CD4-positive, alpha-beta T cell treated with Interleukin-6 for 4 hours (primary cell): Measurements from ENCODE around the gene AUTS2.
"Not testable (repeated sequence)": the region's sequence is repeated elsewhere in the genome, so short reads cannot be mapped to it uniquely, and the experiment has no call there.

Experiments used
- DNase-seq: peaks from one replicate; pipeline ENCODE4 v3.0.0-alpha.2; 2020; ENCODE audit warnings: mixed read lengths

AUTS2 gene

GRCh38 chr7:70632400-70632799 is 1034.1 kb downstream of the AUTS2 start:
- no peak for DNase-seq

GRCh38 chr7:70634071-70634470 is 1035.8 kb downstream of the AUTS2 start:
- no peak for DNase-seq

DNA sequence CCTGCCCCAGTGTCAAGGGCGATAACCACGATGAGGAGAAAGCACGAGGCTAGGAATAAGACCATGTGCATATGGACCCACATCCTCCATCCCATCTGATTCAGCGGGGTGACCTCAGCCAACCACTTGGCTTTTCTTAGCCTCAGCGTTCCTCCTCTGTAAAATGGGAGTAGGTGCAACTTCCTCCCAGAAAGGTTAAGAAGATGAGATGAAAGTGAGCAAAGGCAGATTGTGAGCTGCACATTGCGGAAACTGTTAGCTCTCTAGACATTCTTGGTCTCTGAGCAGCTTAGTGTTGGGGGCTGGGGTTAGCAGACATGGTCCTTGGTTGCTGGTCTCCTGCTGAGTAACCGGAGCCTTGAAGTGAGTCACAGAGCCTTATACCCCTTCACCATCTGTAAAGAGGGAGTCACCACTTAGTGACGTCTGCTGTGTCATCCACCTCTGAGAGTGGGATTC is 1036.4 kb downstream of the AUTS2 start:
- no peak for DNase-seq

DNA sequence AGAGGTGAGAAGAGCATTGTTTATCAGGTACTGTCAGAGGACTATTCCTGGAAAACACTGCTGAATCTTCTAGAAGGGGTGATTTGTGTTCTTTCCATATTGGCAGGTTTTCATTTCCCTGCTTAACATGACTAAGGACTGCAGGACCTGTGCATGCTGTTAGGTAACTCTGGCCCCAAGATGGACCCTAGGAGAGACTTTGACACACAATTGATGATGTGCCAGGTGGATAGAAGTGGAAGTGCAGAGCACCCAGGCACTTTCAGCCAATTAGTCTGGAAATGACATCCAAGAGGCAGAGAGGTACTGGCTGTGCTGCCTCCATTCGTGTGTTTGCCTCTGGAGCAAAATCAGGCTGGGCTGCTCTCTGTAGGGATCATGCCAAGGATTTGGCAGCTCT is 1037.4 kb downstream of the AUTS2 start:
- no peak for DNase-seq

- no peak for DNase-seq
These were observed 1037.9 kb downstream of the AUTS2 start for GRCh38 chr7:70636169-70636568.

- no peak for DNase-seq
These were observed 1039.5 kb downstream of the AUTS2 start for GRCh38 chr7:70637726-70638125.

DNA sequence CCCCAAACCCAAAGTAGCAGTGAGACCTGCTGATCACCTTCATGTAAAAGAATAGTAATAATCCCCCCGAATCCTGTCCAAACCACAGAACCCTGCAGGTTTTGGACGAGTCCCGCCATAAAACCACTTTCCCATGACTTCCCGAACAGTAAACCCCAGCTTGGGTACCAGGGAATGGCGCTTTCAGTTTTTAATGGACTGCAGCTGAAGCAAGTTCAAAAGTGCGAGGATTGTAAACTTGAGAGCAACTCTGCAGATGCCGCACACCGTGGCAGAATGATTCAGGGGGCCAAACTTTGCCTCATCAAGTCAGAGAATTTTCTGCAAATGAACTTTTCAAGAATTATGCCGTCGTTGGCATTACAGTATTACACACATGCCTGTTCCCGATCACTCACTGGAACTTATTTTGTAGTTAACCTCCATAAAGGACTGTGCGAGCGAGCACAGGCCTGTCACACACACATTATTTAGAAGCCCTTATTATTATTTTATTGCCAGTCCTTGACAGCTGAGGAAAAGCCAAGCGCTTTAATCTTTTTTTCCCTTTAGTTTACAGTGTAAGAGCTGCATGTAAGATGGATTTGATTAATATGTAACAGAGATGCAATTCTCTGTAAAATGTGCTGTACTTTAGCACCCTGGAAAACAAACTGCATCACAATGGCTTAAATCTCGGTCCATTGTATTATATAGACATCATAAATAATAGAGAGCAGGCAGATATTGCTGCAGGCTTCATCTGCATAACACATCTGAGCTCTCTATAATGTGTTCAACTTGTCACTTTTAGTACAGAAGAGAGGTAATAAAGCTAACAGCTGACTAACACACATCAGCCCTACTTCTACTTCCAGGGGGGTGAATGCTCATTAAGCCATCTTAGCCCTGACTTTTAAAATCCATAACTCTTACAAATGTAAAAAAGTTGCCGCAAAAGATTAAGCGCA is 1040.2 kb downstream of the AUTS2 start:
- no peak for DNase-seq

DNA sequence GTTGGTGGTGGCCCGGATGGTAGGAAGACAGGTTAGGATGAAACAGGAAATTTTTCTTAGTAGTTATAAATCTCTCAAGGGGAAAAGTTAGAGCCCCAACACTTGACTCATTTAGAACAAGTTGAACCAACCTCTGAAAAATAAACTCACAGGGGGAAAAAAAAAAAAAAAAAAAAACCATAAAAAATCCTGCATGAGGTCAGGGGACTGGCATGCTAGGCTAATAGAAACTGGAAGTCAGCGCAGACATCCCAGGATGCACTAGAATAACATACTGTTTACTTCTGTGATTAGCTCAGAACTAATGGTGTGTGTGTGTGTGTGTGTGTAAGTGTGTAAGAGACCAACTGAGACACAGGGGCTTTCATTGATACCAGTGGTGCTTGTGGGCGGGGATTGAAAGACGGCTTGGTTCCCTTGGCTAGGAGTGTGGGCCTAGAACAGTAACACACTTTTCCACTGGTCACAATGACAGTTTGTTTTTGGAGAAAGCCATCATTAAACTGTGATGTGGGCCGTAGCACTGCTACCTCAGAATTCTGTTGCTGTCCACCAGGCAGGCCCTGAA is 1042.1 kb downstream of the AUTS2 start:
- DNase-seq: no peak

GRCh38 chr7:70641882-70642281 is 1043.6 kb downstream of the AUTS2 start:
- no peak for DNase-seq

DNA sequence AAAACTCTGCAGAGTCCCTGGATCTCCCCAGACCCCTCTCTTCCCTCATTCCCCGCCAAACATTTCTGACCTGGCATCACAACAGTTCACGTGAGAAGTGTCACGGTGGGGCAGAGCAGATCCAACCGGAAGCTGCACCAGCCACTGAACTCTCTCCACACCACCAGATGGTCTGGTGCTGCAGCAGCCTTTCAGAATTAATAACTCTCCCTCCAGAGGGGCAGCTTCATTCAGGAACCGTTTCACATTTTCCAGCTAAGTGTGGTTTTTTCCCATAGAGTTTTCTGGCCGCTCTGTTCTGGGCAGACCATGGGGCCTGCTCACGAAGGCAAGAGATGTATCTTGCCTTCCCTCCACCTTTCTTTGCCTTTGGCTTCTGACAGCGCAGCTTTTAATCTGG is 1047.0 kb downstream of the AUTS2 start:
- DNase-seq: no peak

GRCh38 chr7:70645876-70646351 is 1047.6 kb downstream of the AUTS2 start:
- no peak for DNase-seq

- no peak for DNase-seq
These were observed 1048.4 kb downstream of the AUTS2 start for GRCh38 chr7:70646536-70647248.

- peak; percentile 78 for DNase-seq
These were observed 1049.7 kb downstream of the AUTS2 start for GRCh38 chr7:70647801-70648498.

DNA sequence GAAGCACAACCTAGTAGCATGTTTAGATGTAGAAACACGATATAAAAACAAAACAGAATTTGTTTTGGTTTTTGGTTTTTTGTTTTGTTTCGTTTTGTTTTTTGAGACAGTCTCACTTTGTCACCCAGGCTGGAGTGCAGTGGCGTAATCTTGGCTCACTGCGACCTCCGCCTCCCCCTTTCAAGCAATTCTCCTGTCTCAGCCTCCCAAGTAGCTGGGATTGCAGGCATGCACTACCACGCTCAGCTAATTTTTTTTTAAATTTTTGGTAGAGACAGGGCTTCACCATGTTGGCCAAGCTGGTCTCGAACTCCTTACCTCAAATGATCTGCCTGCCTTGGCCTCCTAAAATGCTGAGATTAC is 1050.2 kb downstream of the AUTS2 start:
- not testable (repeated sequence) for DNase-seq

- DNase-seq: no peak
These were observed 1051.0 kb downstream of the AUTS2 start for GRCh38 chr7:70649323-70649722.

- no peak for DNase-seq
These were observed 1055.9 kb downstream of the AUTS2 start for GRCh38 chr7:70654146-70654545.

DNA sequence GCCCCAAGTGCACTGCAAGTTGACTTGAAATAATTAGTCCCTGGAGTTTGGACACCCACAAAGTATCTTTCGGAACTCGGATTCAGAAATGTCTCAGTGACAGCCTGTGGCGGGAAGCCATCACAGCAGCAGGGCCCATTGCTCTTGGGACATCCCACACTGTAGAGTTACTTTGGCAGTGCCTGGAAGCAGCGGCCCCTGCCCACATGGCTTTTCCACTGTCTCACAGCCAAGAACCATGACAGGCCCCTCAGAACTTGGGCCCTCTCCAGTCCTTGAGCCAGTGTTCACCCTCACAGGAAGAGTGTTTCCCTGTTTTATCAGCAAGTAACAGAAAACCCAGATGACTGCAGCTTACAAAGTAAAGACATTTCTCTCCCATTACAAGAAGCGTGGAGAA is 1056.7 kb downstream of the AUTS2 start:
- DNase-seq: no peak

DNA sequence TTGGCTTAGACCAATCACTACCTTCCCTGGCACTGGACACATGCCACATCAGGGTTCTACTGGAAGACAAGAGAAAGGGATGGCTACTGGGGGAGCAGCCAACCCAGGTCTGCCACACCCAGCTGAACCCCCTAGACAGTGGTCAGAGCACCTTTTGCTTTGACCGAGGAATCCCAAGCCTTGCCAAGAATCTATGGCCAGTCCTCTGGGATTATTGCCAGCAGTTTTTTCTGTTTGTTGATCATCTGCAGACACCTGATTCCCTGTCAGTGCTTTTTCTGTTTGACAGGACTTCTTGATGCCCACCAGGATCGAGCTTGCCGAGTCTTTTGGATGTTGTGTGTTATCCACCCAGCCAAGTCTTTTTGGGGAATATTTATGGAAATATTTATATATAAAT is 1057.4 kb downstream of the AUTS2 start:
- DNase-seq: no peak

DNA sequence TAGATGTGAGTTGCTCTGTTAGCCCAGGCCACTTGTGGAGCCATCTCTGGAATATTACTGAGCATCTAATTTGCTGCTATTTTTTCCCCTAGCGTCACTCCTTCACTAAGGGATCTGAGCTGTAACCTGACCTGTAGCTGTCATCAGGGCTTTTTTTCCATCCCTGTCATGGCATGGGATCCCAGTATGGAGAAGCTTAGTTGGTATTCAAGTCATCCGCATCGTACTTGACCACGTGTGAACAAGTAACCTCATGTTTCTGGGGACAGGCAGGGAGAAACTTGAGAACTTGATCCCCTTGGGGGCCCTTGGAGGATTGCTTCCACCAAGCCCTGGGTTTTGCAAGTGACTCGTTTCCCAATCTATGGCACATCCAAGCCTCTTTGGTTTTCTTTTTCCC is 1059.3 kb downstream of the AUTS2 start:
- no peak for DNase-seq

- no peak for DNase-seq
These were observed 1059.8 kb downstream of the AUTS2 start for GRCh38 chr7:70657989-70658632.

GRCh38 chr7:70659263-70659662 is 1061.0 kb downstream of the AUTS2 start:
- DNase-seq: peak; percentile 34

DNA sequence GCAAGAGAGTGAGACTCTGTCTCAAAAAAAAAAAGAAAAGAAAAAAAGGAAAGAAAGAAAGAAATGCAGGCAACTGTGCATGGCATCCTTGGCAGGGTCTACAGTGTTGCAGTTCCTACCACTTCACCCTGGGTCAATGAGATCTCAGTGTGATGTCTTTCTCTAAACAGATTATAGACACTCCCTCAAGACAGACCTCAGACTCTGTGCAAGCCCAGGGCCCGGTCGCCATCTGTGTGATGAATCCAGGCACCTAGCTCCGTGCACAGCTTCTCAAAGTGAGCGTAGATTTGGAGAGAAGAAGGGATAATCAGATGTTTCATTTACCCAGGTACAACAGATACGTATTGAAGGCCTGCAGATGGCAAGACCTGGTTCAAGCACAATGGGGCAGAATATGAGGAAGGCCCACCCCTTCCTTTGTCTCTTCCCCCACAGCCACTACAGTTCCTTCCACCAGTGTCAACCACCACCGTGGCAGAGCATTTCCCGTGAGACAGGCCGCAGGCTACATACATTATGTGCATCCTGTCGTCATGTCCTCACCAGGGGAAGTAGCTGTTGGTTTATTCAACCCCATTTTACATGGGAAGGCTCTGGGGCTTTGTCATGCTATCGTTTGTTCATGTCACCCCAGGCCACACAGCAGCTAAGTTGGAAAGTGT is 1062.0 kb downstream of the AUTS2 start:
- DNase-seq: peak; percentile 61
